NOMO-1 (cell line): ENCODE measurements around the gene DNPH1.

Experiments used
- DNase-seq, 2 experiments: peaks; one replicate each; lab custom pipeline; 2025; ENCODE audit not compliant: unreplicated experiment in 2 of 2; lab: John Stamatoyannopoulos, UW

DNPH1 gene, protein sequence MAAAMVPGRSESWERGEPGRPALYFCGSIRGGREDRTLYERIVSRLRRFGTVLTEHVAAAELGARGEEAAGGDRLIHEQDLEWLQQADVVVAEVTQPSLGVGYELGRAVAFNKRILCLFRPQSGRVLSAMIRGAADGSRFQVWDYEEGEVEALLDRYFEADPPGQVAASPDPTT

DNA sequence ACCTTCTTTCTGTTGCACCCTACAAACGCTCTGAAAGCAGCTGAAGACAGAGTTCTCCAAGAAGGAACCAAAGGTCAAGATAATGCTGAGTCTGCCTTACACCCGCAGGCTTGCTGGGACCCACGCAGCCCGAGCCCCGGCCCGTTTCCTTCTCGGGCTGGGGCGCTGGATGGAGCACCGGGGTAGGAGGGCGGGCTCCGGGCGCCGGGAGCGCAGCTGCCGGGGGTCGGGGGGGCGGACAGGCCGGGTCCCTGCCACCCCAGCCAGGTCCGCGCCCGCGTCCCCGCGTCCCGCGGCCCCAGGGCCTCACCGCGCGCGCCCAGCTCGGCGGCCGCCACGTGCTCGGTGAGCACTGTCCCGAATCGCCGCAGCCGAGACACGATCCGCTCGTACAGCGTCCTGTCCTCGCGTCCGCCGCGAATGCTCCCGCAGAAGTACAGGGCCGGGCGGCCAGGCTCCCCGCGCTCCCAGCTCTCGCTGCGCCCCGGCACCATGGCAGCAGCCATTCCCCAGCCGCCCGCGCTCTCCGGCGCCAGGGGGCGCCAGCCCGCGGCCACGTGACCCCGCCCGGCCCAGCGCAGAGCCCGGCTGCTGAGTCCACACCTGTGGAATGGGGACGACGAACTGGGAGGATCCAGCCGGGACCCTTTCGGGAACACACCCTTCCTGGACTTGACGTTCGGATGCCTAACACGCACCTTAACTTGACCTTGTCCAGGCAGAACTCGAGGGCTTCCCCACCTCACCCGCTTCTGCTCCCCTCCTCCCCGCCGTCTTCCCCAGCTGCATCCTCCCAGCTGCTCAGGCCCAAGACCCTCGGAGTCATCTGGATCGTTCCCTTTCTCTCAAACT, at the start of gene DNPH1:
Gene DNPH1 (minus strand): TSS at position 531 of the 852 bp plus-strand sequence. CDS start 25 bp downstream, at position 506.
- peak; percentile 54 to 57 for DNase-seq

DNA sequence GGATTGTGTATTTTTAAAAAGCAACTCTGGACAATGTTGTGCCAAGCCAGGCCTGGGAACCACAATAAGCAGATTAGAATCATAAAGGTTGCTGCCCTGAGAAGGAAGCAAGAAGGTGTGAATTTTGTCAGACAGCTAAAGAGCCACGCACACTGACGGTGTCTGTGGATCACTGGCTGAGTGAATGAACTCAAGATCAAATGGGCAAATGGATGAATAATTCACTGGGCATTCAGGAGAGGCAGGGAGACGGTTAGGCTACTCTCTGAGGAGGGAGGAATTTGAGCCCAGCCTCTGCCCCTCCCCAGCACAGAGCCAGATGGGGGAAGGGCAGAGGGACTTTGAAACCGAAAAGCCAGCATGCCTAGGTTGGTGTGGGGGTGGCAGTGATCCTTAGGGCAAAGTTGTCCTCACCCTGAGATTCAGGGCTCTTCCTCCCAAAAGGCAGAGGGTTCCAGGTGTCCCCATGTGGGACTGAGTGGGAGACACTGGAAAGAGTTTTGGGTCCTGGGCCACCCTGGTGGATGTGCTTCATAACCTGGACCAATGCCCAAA, 49.3 kb upstream of the DNPH1 start:
- DNase-seq = no peak

DNA sequence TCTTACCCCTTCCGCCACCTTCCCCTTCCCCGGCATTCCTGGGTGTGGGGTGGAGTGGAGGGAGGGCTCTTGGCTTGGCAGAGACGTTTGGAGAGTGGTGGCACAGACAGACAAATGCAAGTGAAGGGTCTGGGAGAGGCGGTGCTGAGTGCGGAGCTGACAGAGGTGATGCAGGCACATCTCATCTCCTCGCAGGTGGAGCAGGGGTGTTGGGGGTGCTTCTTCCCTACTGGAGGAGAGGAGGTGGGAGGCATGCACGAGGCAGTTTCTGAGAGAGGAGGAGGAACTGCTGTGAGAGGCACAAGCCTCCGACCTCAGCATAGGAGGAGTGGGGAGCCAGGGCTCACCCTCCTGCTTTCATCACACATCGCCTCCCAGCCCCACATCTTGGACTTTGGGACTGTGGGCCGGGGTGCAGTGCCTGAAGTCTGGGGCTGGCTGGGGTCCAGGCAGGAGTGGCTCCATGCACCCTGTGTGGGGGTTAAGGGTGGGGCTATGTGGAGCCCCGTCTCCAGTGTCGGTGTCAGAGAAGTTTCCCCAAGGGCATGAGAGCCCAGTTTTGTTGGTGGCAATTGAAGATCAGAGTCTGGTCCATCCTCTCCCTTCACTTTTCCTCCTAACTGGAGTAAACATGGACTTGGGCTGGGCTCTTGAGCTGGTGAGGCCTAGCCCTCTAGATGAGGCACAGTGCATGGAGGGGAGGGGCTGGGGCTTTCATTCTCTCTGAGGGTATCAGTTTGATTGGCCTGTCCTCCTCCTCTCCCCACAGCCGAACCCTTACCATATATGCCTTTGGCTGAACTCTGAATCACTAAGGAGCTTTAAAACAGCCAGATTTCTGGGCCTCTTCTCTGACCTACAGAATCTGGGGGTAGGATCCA, 48.6 kb upstream of the DNPH1 start:
- no peak for DNase-seq

DNA sequence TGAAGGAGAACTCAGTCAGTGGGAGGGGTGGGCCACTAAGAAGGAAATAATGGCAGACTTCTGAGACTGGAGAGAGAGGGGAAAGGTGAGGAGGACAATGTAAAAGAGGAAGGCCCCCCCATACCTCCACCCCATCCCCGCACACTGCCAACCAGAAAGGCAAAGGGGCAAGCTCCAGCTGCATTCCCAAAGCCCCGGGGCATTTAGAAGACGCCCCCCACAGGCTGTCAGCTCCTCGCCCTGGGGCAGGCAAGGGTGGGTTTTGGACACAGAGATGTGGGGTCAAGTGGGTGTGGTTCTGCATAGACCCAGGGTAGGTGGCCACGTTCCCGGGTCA, 48.0 kb upstream of the DNPH1 start:
- DNase-seq = no peak

DNA sequence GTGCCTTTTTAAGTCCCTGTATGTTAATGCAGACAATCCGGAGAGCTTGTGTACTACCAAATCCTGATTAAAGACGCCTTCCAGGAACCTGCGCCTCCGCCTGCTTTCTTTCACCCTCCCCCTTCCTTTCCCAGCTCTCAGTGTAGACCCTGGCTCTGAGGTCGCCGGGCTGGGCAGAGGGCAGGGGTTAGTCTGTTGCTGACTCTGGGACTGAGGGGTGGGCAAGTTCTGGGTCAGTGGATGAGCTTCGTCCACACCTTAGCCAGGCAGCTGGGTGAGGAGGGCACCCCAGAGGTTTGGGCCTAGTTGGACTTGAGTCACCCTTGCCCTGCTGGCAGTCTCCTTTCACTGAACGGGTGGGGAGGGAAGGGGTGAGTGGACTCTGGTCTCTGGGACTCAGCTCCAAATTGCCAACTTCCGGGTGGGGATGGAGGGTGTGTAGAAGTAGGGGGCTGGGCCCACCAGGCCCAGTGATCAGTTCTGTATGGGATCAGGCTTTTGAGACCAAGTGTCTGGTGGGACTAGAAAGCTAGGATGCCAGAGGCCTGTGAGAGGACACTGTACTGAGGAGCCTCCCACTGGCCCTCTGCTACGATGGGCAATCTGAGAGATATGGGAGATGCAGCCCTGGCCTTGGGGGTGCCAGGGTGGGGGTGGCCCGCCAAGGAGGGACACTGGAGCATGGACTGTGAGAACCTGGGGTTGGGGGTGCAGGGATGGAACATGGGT, 47.5 kb upstream of the DNPH1 start:
- no peak for DNase-seq

DNA sequence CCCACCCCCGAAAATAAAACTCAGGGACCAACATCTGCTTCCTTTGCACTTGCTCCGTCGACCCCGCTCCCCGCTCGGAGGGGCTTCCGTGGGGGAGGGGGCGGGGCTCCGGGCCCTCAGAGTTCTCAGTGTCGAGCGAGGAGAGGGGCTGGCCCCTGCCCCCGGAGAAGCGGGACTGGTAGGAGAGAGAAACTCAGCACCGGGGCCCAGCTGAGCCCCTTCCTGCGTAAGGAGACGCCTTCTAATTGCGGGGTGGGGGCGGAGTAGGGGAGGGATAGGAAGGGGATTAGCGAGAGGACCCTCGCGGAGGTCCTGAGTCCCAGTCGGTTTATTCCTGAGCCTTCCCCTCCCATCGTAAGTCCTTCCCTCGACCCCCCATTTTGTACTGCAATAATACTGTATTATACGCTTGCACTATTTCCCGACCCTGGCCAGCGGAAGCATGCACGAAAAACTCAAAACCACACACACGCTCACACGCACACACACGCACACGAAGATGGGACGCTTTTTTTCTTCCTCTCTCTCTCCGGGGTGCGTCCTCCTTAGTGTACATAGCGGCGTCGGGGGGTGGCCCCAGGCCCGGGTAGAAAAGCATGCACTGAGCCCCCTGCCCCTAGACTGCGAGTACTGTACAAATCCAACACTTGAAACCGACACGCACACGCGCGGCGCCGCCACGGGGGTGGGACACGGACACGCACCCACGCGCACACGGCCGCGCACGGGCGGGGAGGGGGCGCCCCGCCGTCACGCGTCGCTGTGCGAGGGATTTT, 46.7 kb upstream of the DNPH1 start:
- no peak for DNase-seq

DNA sequence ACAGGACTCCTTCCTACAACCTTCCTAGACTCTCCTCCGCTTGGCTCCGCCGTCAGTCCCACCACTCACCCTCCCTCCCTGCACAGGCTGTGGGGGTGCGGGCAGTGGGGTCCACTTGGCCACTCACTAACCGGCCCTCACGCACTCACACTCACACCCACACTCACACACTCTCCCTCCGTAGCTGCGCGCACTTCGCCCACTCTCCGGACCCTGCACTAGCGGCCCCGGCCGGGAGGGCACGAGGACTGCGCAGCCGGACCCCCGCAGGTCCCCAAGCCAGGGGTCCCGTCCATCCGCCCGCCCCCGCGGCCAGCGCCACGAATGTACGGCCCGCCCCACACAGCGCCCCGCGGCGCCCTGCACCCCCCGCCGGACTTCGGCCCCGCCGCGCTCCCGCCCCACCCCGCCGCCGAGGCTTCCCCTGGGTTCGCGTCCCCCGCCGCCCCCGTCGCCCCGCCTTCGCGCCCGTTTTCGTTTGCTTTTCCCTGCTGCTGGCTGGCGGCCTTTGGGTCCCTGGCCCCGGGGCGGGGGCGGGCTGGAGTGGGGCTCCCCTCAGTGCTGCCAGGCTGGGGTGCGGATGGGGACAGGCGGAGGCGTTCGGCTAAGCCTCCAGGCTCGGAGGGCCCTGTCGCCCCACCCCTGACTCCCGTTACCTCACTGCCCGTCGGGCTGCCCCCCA, 45.8 kb upstream of the DNPH1 start:
- no peak for DNase-seq

DNA sequence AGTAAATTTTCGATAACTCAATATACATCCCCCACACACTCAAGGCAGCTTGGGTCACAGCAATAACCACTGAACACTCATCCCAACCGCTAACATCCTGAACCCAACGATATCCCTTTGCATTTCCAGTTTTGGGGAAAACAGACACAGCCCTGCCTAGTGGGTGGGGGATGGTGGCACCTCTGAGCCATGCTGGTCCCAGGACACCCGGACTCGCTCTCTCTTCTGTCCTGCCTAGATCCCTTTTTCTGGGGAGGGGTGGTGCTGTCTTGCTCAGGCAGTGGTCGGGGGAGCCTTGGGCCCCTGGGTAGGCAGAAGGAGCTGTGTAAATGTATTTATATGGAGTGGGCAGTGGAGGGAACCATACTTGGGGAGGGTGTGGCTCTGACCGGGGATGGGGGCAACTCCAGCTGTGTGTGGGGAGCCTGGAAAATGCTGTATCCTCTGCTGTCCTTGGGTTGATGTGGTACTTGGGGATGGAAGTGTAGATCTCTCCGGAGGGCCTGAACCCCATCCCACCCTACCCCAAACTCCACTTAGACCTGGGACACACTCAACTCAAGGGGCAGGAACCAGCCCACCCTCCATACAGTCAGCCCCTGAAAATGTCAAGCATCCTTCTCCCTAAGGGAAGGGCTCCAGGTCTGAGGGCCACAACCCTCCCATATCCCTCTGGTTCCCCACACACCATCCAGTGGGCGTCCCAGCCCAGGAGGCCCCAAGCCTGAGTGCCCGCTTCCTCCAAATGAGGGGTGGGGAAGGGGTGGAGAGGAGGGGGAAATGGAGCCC, 45.0 kb upstream of the DNPH1 start:
- no peak for DNase-seq

DNA sequence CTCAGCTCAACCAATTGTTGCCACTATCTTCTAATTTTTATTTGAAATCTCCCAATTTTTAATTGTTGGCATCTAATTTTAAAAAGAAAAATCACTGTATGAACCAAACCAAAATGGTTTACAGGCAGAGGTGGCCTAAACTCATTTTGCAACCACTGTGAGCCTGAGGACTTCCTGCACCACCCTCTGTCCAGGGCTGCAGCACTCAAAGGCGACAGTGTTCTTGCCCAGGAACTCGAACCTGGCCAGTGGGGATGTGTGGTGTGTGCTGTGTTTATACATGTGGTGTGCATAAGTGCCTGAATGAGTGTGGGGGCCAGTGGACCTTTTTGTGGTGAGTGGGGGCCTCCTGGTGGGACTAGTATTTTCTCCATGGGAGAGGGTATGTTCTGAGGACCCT, 44.4 kb upstream of the DNPH1 start:
- DNase-seq = no peak

DNA sequence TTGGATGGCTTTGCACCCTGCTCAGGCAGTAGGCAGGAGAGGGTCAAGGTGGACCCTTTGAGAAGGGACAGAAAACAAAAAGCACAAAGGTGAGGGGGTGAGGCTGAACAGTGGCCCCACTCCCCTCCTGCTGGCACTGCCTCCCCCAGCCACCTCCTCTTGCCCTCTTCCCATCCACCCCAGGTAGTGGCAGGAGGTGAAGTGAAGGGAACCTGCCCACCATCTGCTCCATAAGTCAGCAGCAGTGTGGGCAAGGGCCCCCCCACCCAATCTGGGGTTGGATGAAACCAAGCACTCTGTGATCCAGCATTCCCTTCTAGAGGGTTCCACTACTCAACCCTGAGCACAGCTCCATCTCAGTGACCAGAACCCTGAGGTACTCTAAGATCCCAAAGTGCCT, 42.7 kb upstream of the DNPH1 start:
- DNase-seq = no peak

DNA sequence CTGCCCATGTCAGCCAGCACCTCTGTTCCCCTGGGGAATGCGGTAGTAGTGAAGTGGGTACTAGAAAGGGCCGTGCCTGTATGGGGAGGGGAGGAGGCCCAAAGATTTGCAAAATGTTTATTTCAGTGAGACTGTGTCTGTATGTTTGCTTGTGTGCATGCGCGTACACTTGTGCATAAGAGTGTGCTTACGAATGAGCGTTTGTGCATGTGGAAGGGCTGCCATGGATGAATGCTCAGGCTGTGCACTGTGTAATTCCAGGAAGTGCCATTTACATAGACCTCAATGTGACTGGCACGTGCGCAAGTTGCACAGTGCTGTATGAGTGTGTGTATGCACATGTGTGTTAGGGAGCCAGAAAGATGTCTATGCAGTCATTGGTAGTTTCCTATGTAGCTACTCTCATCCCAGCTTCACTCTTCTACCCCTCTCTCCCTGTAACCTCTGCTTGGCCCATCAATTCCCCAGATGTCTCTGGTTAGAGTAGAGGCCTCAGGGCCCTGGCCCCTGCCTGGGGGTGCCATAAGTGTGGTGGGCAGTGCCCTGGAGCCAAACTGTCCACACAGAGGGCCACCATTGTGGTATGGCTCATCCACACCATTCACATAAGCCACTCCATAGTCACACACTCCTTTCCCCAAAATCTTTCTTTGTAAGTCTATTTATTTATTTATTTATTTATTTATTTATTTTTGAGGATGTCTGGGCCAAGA, 42.0 kb upstream of the DNPH1 start:
- DNase-seq = no peak

DNA sequence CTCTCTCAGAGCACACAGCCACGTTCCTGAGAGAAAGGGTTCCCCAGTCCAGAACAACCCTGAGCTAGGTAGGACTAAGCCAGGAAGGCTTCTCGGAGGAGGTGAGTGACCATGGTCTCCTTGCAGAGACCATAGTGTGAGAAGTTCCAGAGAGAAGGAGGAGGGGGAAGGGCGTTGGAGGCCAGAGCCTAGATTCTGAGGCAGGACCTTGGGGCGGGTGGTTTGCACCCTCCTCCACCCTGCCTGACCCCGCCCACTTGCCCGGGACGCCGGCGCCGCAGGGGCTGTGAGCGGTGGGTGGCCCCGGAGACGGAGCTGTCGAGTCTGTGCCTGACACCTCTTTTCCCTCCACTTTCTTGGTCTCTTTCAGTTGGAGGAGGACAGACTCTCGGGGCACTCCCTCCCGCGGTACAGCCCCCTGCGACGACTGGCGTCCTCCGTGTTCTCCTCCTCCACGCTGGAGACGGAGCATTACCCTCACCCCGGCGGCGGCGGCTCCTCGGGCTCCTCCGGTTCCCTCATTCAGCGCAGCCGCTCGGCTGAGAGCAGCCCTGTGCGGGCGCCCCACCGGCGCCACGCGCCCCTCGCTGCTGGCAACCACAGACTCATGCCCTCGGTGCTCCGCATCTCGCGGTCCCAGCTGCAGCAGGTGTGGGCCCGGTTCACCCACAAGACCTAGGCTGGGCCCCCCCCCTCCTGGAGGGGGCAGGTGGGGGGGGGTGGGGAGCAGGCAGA, 40.2 kb upstream of the DNPH1 start:
- peak; percentile 24 to 31 for DNase-seq

DNA sequence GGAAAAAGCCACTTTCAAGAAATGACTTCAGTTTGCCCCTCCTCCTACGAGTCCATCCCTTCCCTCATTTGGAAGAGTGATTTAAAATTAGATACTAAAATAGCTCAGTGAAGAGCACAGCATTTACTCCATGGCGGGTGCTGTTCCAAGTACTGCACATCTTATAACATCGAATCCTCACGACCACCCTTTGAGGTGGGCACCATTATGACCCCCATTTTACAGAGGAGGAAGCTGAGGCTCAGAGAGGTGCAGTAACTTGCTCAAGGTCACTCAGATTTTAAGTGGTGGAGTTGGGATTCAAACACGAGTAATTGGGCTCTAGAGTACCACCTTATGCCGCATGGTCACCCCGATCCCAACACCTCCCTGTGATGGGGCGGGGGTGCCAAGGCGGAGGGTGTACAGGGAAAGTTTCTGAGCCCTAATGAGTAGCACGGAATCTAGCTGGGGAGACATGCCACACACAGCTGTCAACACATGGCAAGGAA, 39.5 kb upstream of the DNPH1 start:
- no peak for DNase-seq

DNA sequence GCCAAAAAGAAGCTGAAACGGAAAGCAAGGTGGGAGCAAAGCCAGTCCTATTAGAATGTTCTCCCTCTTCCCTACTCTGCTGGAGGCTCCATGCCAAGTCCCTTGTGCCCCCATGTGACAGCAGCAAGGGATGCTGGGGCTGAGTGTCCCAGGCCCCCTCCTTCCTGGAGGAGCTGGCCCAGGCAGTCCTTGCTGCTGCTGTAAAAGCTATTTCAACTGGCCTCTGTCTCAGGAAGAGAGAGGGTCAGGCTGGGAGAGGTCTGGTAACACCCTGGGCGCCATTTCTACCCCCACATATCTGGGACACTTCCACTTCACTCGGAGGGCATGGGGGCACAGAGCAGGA, 39.0 kb upstream of the DNPH1 start:
- DNase-seq = no peak

DNA sequence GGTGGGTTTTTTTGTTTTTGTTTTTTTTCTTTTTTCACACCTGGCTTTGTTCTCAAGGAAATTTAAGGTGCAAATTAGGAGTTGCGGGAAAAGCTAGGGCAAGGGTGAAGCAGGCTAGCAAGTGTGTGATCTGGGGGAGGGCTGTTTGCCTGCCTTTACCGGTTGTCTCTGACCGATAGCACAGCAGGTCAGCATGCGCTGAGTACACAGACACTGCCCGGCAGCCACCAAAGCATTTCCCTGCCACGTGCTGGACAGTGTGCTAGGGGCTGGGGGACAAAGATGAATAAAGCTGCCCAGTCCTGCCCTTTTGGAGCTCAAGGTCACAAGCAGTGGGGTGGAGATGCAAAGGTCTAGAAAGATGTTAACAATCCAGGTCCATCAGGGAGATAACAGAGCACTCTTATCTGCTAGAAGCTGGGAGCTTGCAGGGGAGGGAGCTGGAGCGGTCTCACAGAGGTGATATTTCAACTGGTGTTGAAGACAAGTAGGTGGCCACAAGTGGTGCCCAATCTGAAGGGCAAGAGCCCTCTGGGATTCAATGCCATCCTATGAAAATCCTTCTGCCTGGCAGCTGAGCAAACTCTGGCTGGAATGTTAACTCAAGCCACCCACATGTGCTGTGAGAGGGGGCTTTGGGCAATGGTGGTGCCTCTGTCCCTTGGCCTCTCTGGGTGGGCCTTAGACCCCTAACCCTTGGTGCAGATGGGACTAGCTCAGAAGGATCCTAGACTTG, 38.5 kb upstream of the DNPH1 start:
- DNase-seq = no peak

DNA sequence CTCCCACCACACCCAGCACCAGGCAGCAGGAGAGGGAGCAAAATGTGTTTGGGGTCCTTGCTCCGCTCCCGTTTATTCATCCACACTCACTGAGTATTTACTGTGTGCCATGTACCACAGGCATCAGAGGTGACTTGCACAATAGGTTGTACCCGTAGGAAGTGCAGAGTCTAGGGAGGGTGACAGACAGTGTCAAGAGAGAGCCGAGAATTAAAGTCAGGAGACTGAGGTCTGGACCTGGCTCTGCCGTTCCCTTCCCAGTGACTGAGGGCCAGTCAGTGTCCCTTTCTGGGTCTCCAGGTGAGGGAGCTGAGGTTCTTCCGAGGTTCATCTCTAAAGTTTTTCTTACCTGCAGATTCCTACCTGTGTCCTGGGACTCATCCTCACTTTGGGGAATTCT, 36.3 kb upstream of the DNPH1 start:
- DNase-seq = no peak
